Measurements from ENCODE around the gene AQP10. TPM values are rescaled to one million over a fixed set of nuclear protein-coding genes. Genes with fewer than 3 reads are reported as not detected.

Gene AQP10
- total and polyA plus RNA-seq, 2 experiments from 2014 or later = 4.8 to 20.6 TPM

DNA sequence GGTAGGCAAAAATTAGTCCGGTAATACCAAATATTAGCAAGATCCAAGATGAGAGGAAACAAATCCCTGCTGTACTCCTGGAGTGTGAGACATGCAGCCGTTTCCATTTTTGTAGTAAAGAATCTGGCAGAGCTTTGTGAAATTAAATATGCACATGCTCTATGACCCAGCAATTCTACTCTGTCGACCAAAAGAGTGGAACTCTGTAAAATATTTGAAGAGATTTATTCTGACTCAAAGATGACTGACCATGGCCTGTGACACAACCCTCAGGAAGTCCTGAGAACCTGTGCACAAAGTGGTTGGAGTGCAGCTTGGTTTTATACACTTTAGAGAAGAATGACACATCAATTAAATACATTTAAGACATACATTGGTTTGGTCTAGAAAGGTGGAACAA lies 32.2 kb upstream of the AQP10 start:
- Histone ChIP-seq H3K36me3 (no peaks in the 10 kb centered on the region), H3K4me3 (no peak overlapping the region), H3K9me3 (ENCODE audit: low read depth) (no peaks in the 10 kb centered on the region), H3K4me1 (ENCODE audit: low read depth) (no peaks in the 10 kb centered on the region), H3K27me3 (no peaks in the 10 kb centered on the region), H3K27ac (no peak overlapping the region)
- TF ChIP-seq, protein P1, sequence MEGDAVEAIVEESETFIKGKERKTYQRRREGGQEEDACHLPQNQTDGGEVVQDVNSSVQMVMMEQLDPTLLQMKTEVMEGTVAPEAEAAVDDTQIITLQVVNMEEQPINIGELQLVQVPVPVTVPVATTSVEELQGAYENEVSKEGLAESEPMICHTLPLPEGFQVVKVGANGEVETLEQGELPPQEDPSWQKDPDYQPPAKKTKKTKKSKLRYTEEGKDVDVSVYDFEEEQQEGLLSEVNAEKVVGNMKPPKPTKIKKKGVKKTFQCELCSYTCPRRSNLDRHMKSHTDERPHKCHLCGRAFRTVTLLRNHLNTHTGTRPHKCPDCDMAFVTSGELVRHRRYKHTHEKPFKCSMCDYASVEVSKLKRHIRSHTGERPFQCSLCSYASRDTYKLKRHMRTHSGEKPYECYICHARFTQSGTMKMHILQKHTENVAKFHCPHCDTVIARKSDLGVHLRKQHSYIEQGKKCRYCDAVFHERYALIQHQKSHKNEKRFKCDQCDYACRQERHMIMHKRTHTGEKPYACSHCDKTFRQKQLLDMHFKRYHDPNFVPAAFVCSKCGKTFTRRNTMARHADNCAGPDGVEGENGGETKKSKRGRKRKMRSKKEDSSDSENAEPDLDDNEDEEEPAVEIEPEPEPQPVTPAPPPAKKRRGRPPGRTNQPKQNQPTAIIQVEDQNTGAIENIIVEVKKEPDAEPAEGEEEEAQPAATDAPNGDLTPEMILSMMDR (IDR thresholded peaks at IDR 0.05; ENCODE audit: low read depth, low read length) = no peak
- no peak for DNase-seq (ENCODE audit: low read depth in 1 of 2, low spot score in 1 of 2)

DNA sequence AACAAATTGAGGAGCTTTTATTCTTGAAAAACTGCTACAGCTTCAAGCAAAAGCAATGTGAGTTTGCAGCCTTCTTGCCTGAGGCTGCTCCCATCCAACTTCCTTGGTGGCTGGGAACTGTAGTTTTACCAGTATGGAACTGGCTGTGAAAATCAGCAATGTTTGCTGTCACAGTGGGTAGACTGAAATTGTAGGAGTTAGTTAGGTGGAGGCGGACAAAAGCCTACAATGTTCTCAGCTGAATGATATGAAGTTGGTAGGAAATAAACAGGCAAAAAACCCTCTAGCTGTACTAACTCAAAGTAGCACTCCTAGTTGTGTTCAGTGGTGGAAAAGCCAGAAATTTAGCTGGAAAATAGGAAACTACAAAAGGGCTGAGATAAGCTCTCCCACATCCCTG lies 30.0 kb upstream of the AQP10 start:
- TF ChIP-seq, protein P1 (IDR thresholded peaks at IDR 0.05; ENCODE audit: low read depth, low read length) = no peak
- no peak overlapping the region for H3K4me3 ChIP-seq
- H3K27me3 ChIP-seq = no peaks in the 10 kb centered on the region
- H3K9me3 ChIP-seq (ENCODE audit: low read depth) = no peaks in the 10 kb centered on the region
- H3K36me3 ChIP-seq = no peaks in the 10 kb centered on the region
- no peak overlapping the region for H3K27ac ChIP-seq
- H3K4me1 ChIP-seq (ENCODE audit: low read depth) = no peaks in the 10 kb centered on the region
- DNase-seq (ENCODE audit: low read depth in 1 of 2, low spot score in 1 of 2) = no peak

DNA sequence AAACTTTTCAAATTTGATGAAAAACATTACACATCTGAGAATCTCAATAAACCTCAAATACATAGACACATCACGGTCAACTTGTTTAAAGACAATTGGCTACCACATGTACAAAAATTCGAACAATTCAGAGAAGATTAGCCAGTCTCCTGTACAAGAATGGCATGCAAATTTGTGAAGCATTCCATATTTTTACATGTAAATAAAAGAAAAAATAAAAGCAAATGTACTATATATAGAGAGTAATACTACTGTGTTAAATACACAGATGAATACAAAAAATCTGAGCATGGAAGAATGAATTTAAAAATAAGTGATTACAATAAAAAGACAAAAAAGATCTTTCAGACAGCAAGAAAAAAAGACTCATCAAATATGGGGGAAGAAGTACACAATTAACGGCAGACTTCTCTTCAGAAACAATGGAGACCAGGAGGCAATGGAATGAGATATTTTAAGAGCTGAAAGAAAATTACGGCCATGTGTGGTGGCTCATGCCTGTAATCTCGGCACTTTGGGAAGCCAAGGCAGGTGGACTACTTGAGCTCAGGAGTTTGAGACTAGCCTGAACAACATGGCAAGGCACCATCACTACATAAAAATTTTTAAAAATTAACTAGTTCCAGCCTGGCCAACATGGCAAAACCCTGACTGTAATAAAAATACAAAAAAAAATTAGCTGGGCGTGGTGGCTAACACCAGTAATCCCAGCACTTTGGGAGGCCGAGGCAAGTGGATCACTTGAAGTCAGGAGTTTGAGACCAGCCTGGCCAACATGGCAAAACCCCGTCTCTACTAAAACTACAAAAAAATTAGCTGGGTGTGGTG lies 25.3 kb upstream of the AQP10 start:
- TF ChIP-seq, protein P1 (IDR thresholded peaks at IDR 0.05; ENCODE audit: low read depth, low read length) = no peak
- no peak for DNase-seq (ENCODE audit: low read depth in 1 of 2, low spot score in 1 of 2)
- Histone ChIP-seq H3K4me3 (no peak overlapping the region), H3K27me3 (no peaks in the 10 kb centered on the region), H3K4me1 (ENCODE audit: low read depth) (no peaks in the 10 kb centered on the region), H3K27ac (no peak overlapping the region), H3K9me3 (ENCODE audit: low read depth) (no peaks in the 10 kb centered on the region), H3K36me3 (no peaks in the 10 kb centered on the region)

DNA sequence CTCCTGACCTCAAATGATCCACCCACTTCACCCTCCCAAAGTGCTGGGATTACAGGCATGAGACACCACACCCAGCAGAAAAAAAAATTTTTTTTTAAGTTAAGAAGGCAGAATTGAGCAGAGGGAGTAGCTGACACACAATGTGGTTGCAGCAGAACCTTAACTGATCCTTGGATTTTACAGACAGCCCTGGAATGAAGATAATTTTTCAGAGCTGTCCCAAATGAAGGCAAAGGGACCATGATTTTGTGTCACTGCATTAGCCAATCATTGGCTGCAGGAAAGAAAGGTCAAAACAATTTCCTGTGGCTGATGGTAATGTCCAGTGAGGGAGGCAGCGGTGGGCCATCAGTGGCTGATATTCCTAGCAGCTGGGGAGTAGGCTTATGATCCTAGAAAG lies 19.3 kb upstream of the AQP10 start:
- Histone ChIP-seq H3K9me3 (ENCODE audit: low read depth) (no peaks in the 10 kb centered on the region), H3K27ac (no peak overlapping the region), H3K27me3 (no peaks in the 10 kb centered on the region), H3K36me3 (no peaks in the 10 kb centered on the region), H3K4me3 (no peak overlapping the region), H3K4me1 (ENCODE audit: low read depth) (no peaks in the 10 kb centered on the region)
- TF ChIP-seq, protein P1 (IDR thresholded peaks at IDR 0.05; ENCODE audit: low read depth, low read length) = no peak
- DNase-seq (ENCODE audit: low read depth in 1 of 2, low spot score in 1 of 2) = no peak

DNA sequence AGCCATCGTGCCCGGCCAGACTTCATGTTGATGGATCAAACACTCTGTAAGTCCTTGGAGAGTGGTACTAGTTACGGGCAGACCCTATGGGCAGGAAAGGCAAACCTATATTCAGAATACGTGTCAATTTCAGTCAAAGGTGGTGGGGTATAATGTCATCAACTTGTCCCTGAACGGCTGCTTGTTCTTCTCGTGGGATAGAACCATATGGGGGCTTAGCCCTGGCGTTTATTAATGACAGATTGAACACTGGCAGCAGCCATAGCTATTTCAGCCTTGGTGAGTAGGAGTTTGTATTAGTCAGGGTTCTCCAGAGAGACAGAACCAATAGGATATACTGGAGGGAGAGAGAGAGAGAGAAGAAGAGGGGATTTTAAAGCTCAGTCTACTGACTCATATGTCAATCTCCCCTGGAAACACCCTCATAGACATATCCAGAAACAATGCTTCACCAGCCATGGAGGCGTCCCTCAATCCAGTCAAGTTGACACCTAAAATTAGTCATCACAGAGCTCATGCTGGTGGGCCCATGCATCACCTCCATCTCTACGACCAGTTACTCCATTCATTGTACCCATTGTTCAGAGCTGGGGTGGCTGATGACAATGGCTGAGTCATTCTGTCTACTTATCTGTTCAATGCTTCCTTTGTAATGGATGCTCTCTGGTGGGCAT lies 16.1 kb upstream of the AQP10 start:
- no peaks in the 10 kb centered on the region for H3K36me3 ChIP-seq
- no peak overlapping the region for H3K27ac ChIP-seq
- no peak for DNase-seq (ENCODE audit: low read depth in 1 of 2, low spot score in 1 of 2)
- no peaks in the 10 kb centered on the region for H3K4me1 ChIP-seq (ENCODE audit: low read depth)
- H3K27me3 ChIP-seq = no peaks in the 10 kb centered on the region
- TF ChIP-seq, protein P1 (IDR thresholded peaks at IDR 0.05; ENCODE audit: low read depth, low read length) = no peak
- no peak overlapping the region for H3K4me3 ChIP-seq
- H3K9me3 ChIP-seq (ENCODE audit: low read depth) = no peaks in the 10 kb centered on the region

Data from cardiac muscle cell (in vitro differentiated cells and primary cell).